ENCODE data around the gene ANKRD53.

ANKRD53 gene

DNA sequence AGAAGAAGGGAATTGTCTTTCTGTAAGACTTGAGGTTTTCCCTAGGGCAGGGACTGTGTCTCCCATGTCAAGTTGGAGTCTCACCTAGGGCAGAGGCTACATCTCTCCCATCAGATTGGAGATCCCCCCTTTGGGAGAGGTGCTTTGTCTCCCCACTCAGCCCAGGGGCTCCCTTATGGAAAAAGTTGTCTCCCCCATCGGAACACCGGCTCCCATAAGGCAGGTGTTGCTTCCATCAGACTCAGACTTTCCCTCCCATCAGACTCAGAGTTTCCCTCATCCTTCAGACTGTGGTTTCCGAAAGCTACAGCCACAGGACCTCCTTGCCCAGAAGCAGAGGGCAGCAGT, 5.8 kb downstream of the ANKRD53 start:
- DNase-seq (ENCODE audit: low spot score): no peak
- TF ChIP-seq, protein P1, sequence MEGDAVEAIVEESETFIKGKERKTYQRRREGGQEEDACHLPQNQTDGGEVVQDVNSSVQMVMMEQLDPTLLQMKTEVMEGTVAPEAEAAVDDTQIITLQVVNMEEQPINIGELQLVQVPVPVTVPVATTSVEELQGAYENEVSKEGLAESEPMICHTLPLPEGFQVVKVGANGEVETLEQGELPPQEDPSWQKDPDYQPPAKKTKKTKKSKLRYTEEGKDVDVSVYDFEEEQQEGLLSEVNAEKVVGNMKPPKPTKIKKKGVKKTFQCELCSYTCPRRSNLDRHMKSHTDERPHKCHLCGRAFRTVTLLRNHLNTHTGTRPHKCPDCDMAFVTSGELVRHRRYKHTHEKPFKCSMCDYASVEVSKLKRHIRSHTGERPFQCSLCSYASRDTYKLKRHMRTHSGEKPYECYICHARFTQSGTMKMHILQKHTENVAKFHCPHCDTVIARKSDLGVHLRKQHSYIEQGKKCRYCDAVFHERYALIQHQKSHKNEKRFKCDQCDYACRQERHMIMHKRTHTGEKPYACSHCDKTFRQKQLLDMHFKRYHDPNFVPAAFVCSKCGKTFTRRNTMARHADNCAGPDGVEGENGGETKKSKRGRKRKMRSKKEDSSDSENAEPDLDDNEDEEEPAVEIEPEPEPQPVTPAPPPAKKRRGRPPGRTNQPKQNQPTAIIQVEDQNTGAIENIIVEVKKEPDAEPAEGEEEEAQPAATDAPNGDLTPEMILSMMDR (IDR thresholded peaks at IDR 0.05; ENCODE audit: extremely low read depth, missing control alignments): no peak

- peak; percentile 89 for DNase-seq (ENCODE audit: low spot score)
- TF ChIP-seq, protein P1 (IDR thresholded peaks at IDR 0.05; ENCODE audit: extremely low read depth, missing control alignments): peak; percentile 99
Observed at GRCh38 chr2:70984576-70985282, 6.3 kb downstream of the ANKRD53 start.

- no peak for DNase-seq (ENCODE audit: low spot score)
- TF ChIP-seq, protein P1 (IDR thresholded peaks at IDR 0.05; ENCODE audit: extremely low read depth, missing control alignments): no peak
Observed at GRCh38 chr2:70985283-70985688, 6.9 kb downstream of the ANKRD53 start.

- TF ChIP-seq, protein P1 (IDR thresholded peaks at IDR 0.05; ENCODE audit: extremely low read depth, missing control alignments): no peak
Observed at GRCh38 chr2:70985956-70986355, 7.5 kb downstream of the ANKRD53 start.

GRCh38 chr2:70986499-70987189, 8.2 kb downstream of the ANKRD53 start:
- no peak for DNase-seq (ENCODE audit: low spot score)
- TF ChIP-seq, protein P1 (IDR thresholded peaks at IDR 0.05; ENCODE audit: extremely low read depth, missing control alignments): no peak

More at GRCh38 chr2:70985956-70986355, 7.5 kb downstream of the ANKRD53 start:
- DNase-seq (ENCODE audit: low spot score): no peak

DNA sequence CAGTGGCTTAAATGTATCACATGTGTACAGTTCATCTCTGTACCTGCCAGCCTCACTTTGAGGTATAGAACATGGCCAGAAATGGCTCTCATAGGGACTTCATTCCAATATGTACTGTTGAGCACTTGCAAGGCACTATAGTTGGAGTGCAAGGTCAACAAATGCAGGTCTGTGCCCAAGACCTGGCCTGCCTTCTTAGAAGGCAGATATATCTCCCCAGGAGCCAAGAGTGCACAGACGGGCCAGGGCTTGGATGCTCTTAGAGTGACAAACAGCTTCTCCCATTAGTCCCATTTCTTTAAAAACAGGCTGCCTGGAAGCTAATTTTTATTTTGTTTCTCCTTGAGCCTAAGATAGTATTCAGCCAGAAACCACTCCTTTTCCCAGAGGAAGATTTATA, 9.0 kb downstream of the ANKRD53 start:
- no peak for DNase-seq (ENCODE audit: low spot score)
- TF ChIP-seq, protein P1 (IDR thresholded peaks at IDR 0.05; ENCODE audit: extremely low read depth, missing control alignments): no peak

- DNase-seq (ENCODE audit: low spot score): no peak
- TF ChIP-seq, protein P1 (IDR thresholded peaks at IDR 0.05; ENCODE audit: extremely low read depth, missing control alignments): no peak
Observed at GRCh38 chr2:70988151-70988550, 9.7 kb downstream of the ANKRD53 start.
